Stimulated activated CD4-positive, alpha-beta T cell treated with anti-CD3 and anti-CD28 coated beads, Interleukin-12 subunit alpha, Interleukin-12 subunit beta, amount 100 ng/mL, for 24 hours (primary cell): ENCODE data around the gene BIRC5.
A peak's percentile ranks its signal among the peaks of the same experiment; 100 is the strongest.
"Not testable (repeated sequence)": the region's sequence is repeated elsewhere in the genome, so short reads cannot be mapped to it uniquely, and the experiment has no call there.

Experiments
- DNase-seq, 2 experiments: peaks; one replicate each; pipeline ENCODE4 v3.0.0-alpha.2; 2020; ENCODE audit warnings: low read depth in 2 of 2

Gene BIRC5

DNA sequence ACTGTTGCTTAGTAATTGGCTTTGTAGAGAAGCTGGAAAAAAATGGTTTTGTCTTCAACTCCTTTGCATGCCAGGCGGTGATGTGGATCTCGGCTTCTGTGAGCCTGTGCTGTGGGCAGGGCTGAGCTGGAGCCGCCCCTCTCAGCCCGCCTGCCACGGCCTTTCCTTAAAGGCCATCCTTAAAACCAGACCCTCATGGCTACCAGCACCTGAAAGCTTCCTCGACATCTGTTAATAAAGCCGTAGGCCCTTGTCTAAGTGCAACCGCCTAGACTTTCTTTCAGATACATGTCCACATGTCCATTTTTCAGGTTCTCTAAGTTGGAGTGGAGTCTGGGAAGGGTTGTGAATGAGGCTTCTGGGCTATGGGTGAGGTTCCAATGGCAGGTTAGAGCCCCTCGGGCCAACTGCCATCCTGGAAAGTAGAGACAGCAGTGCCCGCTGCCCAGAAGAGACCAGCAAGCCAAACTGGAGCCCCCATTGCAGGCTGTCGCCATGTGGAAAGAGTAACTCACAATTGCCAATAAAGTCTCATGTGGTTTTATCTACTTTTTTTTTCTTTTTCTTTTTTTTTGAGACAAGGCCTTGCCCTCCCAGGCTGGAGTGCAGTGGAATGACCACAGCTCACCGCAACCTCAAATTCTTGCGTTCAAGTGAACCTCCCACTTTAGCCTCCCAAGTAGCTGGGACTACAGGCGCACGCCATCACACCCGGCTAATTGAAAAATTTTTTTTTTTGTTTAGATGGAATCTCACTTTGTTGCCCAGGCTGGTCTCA, 11.2 kb downstream of the BIRC5 start:
- DNase-seq = no peak

DNA sequence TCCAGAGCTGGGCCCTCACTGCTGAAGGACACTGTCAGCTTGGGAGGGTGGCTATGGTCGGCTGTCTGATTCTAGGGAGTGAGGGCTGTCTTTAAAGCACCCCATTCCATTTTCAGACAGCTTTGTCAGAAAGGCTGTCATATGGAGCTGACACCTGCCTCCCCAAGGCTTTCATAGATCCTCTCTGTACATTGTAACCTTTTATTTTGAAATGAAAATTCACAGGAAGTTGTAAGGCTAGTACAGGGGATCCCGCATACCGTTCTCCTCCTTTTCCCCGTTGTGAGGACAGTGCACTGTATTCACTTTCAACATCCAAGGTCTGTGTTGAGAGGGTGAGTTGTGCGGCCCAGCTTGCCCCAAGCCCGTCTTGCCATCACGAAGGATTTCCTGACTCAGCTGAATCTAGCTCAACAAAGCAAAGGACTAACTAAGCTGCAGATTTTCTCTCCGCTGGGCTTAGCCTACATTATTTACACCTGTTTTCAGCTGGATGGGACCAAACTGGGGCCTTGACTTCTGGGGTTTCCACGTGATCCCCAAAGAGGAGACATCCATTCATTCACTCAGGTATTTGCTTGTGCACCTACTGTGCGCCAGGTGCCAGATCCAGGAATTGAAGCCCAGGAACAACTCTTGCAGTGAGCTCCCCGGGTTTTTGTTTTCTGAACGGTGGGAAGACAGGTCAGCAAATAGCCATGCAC, 12.2 kb downstream of the BIRC5 start:
- no peak for DNase-seq

DNA sequence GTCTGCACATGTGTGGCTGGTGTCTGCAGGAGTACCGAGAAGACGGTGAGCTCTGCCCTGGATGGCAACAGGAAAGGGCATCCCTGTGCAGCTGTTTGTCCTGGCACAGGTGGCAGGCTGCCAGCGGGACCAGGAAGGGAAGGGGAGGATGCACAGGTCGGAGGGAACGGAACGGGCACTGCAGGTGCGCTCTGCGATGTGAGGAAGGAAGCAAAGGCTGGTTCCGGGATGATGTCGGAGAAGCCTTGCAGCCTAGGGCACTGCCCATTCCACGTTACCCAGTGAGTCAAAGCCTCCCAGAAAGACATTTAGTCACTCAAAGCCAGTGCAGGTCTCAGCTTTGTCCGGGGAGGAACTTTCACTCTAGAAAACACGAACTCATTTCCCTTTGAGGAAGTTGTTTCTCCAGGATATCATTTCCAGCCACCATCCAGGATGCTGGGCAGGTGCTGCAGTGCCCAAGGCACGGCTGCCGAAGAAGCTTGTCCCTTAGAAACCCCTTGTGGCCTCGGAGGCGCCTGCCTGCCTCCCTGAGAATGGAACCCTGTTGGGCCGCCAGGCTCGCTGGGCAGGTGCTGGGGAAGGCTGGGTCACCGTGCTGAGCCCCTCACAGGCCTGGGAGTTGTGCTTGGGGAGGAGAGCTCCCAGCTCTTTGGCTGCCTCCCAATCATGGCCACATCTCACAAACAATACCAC, 12.9 kb downstream of the BIRC5 start:
- no peak for DNase-seq

DNA sequence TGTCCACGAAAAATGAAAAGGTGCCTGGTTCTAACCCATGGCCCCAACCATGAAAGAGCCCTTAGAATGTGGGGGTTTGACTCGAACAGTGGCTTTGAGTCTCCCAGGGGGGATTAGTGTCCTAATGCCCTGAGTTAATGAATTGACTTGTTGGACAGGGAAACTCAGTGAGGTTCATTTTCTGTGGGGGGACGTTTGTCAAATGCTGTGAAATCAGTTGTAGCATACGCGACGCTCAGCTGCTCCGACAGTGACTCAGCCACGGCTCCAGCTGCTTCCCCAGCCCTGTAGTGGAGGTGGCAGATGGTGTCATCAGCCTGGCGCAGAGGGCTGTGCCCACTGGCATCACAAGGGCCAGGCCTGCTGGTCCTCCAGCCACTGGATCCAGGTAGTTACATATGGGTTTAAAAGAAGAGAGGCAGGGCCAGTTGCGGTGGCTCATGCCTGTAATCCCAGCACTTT, 13.4 kb downstream of the BIRC5 start:
- no peak for DNase-seq

DNA sequence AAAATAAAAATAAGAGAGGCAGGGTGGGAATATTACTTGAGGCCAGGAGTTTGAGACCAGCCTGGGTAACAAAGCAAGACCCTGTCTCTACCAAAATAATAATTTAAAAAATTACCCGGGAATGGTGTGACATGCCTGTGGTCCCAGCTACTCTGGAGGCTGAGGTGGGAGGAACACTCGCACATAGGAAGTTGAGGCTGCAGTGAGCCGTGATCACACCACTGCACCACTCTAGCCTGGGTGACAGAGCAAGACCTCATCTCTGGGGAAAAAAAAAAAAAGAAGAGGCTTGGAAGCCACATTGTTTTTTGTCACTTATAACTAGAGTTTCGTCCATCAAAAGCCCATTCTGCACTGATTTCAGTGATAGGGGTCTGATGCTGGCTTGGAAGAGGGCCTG, 14.1 kb downstream of the BIRC5 start:
- no peak for DNase-seq

DNA sequence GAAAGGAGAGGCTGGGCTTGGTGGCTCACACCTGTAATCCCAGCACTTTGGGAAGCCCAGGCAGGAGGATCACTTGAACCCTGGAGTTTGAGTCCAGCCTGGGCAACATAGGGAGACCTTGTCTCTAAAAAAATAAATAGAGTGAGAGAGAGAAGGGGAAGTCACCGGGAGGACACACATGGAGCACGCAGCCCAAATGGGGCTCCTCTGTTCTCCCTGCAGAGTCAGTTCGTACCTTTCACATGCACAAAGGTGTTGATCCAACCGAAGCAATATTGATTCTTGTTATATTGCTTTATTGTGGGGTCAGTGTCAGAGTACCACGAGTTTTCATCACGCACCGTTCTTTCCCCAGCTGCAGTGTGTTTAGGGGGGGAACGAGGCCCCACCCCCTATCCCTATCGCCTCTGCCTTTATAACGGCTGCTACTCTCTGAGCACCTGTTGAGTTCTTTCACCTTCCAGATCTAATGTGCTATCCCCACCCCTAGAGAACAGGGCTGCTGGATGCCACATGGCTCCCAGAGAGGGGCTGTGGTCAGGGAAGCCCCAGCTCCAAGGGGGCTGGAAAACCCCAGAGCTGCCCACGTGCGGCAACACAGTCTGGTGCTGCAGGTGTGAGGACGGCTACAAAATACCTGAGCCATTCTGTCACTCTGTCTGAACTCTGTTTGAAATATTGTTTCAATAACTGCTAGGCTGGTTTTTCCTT, 16.4 kb downstream of the BIRC5 start:
- no peak for DNase-seq

DNA sequence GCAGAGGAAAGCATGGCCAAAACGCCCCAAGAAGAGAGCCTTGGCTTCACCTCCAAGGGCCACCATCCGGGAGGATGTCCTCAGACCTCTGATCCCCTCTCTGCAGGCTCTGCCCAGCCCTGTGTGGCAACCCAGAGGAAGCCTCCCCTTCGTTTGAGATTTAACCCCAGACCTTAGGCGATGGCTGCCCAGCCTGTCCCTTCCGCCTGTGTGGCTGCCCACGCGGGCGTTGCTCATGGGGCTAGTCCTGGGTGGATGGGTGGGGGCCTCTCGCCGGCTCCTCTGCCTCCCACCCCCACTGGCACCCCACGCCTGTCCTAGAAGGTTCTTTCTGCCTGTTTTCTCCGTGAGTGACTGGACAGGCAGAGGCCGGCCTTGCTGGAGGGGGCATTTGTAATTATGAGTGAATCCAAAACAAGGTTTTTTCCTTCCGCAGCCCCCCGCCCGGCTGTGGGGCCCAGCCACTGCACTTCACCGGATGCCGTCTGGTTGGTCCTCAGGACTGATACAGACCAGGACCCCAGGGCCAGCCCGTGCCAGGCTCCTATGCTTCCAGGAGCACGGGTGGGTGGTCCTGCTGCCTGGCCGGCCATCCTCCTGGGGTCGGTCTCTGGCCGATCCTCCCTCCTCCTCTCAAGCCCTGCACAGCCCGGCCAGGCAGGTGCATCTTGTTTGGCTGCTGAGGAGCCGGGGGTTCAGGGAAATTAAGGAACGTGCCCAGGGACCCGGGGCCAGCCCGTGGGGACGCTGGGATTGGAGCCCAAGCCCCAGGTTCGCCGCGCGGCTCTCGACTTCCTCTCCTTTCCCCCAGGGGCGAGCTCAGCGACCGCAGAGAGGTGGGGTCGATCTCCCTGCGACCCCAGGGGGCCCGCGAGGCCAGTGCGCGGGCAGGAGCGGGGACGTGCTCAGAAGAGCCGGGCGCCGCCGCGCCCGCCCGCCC, 17.2 kb downstream of the BIRC5 start, which contains the start of gene TMEM235:
Gene TMEM235, plus strand, starts transcription at position 636 of the 940 bp plus-strand sequence. CDS start 393 bp downstream, outside the sequence.
- DNase-seq = no peak

DNA sequence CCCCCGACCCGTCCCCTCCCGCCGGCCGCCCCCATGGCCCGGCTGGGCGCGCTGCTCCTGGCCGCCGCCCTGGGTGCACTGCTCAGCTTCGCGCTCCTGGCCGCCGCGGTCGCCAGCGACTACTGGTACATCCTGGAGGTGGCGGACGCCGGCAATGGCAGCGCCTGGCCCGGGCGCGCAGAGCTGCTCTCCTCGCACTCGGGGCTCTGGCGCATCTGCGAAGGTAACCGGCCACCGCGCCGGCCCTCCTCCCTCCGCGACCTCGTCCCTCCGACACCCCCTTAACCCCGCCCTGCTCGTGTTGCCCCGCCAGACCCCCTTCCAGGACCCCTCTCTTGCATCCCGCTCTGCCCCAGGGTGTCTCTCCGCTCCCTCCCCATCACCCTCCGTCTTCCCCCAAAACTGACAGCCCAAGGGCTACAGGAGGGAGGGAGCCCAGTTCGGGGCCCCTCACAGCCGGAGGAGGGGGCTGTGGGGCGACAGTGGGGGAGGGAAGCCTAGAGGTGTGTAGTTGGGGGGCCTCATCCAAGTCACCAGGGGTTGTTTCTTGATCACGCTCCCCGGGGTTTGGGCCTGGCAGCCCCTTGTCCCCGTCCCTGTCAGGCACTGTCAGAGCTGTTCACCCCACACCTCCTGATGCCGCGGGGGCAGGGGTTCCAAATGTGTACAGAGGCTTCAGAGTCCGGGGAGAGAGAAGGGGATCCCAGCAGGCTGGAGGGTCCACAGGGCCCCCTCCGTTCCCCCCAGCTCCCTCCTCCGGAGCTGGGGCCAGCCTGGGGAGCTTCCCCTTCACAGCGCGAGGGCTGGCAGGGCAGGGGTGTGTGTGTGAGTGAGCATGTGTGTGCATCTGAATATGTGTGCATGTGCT, 18.2 kb downstream of the BIRC5 start:
- peak in 1 of 2 experiments; percentile 21 for DNase-seq

DNA sequence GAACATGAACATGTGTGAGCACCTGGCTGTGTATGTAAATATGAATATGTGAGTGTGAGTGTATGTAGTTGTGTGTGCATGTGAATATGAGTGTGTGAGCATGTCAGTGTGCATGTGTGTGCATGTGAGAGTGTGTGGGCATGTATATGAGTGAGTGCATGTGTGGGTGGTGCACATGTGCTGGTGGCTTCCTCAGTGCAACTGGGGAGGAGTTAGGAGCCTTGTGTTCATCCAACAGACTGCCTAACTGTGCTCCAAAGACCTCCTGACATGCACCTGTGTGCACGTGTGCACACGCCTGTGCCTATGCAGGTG, 18.8 kb downstream of the BIRC5 start:
- no peak for DNase-seq

DNA sequence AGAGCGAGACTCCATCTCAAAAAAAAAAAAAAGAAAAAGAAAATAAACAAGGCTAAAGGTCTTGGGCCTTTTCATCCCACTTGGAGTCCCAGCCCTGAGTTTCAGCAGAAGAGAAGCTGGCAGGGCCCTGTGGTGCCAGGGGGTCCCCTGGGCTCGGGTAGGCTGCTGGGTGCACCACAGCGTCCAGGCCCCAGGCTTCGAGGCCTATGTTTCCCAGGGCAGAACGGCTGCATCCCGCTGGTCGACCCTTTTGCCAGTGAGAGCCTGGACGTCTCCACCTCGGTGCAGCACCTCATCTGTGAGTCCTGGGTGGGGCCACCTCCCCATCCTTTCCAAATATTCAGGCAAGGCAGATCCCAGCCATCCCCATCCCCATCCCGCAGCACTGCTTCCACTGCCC, 19.6 kb downstream of the BIRC5 start:
- no peak for DNase-seq

DNA sequence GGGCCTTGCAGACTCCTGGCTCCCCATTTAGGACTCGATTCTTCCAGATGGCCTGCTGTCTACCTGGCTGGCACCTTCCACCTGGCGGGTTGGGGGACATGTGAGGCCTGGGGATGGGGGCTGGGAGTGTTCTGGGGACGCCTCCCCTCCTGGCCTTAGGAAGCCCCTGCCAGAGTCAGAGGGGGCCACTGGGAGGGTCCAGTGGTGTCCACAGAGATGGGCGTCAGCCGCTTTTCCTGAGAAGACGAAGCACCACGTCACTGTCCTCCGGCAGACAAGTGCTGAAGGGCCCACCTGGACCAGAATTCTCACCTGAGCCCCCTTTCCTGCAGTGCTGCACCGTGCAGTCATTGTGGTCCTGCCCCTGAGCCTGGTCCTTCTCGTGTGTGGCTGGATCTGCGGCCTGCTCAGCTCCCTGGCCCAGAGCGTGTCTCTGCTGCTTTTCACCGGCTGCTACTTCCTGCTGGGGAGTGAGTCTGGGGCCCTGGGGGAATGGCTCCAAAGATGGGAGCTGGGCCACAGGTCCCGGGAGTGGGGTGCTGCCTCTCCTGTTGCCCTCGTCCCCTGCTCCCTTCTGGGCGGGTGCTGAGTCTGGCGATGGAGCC, 20.3 kb downstream of the BIRC5 start:
- DNase-seq = no peak

DNA sequence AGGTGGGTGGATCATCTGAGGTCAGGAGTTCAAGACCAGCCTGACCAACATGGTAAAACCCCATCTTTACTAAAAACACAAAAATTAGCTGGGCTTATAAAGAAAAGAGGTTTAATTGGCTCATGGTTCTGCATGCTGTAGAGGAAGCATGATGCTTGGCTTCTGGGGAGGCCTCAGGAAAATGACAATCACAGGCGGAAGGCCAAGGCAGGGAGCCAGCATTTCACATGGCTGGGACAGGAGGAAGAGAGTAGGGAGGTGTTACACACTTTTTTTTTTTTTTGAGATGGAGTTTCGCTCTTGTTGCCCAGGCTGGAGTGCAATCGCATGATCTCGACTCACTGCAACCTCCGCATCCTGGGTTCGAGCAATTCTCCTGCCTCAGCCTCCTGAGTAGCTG, 21.0 kb downstream of the BIRC5 start:
- DNase-seq = not testable (repeated sequence)

DNA sequence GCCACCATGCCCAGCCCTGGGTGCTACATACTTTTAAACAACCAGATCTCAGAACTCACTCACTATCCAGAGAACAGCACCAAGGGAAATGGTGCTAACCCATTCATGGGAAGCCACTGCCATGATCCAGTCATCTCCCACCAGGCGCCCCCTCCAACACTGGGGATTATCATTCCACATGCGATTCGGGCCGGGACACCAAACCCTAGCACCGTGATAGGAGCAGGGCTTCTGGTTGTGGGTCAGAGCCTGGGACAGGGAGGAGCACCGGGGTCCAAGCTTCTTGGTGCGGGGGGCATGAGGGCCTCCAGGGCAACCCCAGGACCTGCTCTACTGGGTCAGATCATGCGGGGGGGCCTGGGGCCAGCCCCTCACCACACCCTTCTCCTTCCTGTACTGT, 21.8 kb downstream of the BIRC5 start:
- DNase-seq = no peak

DNA sequence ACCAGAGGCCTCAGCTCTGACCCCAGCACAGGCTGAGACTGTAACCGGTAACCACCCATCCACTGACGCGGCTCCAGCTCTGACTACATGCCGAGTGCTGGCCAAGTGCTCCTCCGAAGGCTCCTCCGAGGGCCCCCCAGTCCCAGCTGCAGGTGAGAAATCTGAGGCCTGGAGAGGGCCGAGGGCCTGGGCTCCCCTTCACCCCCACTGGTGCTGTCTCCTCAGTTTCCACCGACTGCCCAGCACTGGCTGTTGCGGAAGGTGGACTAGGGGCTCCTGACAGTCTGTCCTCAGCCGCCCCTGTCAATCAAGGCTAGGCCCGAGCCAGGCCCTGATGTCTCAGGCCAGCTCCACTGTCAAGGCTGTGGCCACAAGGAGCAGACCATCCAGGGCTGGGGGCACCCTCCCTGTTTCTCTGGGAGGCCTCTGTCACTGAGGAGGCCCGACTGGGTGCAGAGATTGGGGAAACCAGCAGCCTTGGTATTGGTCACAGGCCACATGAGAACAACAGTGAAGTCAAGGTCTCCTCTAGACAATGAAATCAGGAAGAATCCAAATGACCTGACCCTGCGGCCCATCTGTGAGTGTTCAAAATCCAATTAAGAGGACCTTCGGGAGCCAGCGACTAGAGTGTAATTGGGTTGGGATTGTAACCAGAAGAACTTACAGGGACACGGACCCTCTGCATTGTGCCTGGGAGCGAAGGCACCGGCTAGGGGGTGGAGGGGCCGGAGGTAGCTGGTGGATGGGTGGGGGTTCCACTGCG, 22.5 kb downstream of the BIRC5 start:
- DNase-seq = no peak

DNA sequence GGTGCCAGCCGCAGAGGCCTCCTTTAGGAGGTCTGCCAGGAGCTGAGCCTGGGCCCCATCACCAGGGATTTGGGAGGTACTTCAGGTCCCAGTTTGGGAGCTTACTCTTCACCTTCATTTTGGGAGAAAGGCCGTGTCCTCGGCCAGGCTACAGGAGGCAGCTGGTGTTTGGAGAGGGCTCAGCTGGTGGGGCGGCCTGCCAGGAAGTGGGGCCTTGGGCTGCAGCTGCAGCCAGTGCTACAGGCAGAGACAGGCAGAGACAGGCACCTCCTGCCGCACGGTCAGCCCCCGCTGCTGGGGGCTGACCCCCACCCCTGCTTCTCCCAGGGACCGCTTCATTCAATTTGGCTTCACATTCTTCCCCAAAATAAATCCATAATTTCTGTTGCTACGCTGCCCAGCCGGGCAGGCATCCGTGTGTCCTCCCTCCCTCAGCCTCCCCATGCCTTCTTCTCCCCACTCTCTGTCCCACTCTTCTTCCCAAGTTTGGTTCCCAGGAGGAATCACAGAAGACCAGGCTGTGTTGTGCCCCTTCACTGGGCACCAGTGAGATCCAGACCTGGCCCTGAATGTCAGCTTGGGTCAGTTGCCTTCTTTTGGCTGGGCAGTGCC, 23.5 kb downstream of the BIRC5 start:
- DNase-seq = no peak

DNA sequence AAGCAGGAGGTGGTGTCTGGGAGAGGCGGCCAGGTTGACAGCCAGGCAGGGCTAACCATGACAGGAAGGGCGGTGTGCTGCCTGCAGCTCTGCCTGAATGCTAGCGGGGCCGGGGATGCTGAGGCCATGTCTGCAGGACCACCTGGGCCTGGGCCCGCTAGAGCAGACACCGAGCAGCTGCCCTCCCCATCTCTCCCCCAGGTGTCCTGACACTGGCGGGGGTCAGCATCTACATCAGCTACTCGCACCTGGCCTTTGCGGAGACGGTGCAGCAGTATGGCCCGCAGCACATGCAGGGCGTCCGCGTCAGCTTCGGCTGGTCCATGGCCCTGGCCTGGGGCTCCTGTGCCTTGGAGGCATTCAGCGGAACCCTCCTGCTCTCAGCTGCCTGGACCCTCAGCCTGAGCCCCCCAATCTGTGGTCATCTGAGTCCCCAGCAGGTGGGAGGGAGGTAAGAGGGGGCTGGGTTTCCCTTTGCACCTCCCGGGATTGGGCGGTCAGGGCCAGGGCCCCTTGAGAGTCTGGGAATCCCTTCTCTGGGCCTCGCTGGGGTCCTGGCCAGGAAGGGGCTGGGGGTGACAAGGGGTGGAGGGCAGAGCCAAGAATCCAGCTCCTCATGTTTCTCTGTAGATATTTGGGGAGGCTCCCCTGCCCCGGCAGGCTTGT, 24.9 kb downstream of the BIRC5 start:
- DNase-seq = no peak

DNA sequence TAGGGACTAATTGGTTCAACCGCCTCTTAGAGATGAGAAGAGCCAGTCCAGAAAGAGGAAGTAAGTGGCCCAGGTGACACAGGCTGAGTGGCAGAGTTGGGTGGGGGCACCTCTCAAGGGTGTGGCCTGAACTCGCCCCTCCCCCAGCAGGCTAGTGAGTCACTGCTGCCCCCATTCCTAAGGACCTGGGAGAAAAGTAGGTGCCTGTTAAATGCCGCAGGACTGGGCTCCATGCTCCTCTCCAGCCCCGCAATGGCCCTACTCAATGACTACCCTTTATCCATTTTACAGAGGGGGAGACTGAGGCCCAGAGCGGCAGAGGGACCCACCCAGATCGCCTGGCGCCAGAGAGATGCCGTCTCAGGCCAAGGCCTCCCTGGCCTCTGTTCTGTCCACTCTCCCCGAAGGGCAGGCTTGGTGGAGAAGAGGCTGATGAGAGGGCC, 25.5 kb downstream of the BIRC5 start:
- no peak for DNase-seq
